Measurements from ENCODE around the gene ST8SIA6.

The ST8SIA6 gene

DNA sequence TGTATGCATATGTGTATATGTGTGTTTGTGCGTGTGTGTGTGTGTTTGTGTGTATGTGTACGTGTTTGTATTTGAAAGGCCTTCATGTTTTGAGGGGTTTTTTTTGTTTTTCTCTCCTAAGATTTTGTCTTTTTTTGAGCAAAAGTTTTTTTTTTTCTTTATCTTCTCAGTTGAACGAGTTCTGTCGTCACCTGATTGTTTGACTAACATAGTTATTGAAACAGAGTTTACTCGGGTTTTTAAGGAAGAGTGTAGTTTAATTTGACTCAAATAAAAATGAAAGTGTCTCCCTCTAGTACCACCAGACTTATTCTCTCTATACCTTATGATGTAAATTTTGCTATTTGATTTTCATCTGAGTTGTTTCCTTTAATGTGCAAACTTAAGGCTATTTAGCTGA, 73.5 kb downstream of the ST8SIA6 start:
- no peak overlapping the region for H3K4me3 ChIP-seq (ENCODE audit: low read length)
- TF ChIP-seq, protein P1, sequence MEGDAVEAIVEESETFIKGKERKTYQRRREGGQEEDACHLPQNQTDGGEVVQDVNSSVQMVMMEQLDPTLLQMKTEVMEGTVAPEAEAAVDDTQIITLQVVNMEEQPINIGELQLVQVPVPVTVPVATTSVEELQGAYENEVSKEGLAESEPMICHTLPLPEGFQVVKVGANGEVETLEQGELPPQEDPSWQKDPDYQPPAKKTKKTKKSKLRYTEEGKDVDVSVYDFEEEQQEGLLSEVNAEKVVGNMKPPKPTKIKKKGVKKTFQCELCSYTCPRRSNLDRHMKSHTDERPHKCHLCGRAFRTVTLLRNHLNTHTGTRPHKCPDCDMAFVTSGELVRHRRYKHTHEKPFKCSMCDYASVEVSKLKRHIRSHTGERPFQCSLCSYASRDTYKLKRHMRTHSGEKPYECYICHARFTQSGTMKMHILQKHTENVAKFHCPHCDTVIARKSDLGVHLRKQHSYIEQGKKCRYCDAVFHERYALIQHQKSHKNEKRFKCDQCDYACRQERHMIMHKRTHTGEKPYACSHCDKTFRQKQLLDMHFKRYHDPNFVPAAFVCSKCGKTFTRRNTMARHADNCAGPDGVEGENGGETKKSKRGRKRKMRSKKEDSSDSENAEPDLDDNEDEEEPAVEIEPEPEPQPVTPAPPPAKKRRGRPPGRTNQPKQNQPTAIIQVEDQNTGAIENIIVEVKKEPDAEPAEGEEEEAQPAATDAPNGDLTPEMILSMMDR (conservative IDR thresholded peaks at IDR 0.05; ENCODE audit: low read length), result no peak
- no peak for DNase-seq (ENCODE audit: low read depth)

DNA sequence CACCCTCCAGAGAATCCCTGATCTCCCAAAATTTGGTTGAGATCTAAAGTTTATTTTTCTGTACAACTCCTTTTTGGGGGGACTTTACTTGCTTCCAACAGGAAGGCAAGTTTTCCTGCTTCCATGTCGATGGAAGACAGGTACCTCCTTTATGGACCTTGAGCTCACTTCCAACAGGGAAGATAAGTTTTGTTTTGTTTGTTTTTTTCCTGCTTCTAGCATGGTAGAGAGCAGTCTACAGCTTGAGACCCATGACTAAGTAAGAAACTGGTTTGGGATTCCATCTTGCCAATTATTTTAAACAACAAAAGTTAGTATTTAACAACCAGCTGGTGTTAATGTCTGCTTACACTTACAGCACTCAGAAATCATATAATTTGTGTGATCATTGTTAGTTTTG, 74.4 kb downstream of the ST8SIA6 start:
- H3K4me3 ChIP-seq (ENCODE audit: low read length), result no peak overlapping the region
- no peak for DNase-seq (ENCODE audit: low read depth)
- TF ChIP-seq, protein P1 (conservative IDR thresholded peaks at IDR 0.05; ENCODE audit: low read length), result no peak

DNA sequence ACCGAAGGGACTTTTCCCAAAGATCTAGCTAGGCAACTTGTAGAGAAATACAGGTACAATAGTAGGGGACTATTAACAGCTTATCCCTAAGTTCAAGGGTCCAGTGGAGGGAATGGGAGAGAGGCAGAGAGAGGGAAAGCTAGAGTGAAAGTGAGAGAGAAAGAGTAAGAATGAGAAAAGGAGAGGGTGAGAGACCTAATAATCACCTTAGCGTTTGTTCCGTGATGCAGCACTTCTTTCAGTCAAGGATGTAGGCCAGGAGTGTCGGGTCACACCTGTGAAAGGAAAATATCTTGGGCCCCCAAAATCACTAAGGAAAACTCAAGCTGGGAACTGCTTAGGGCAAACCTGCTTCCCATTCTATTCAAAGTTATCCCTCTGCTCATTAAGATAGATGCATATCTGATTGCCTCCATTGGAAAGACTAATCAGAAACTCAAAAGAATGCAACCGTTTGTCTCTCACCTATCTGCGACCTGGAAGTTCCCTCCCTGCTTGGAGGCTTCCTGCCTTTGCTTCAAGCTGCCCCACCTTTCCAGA, 75.2 kb downstream of the ST8SIA6 start:
- TF ChIP-seq, protein P1 (conservative IDR thresholded peaks at IDR 0.05; ENCODE audit: low read length), result no peak
- no peak overlapping the region for H3K4me3 ChIP-seq (ENCODE audit: low read length)

GRCh38 chr10:17375936-17376584, 78.3 kb downstream of the ST8SIA6 start:
- TF ChIP-seq, protein P1 (conservative IDR thresholded peaks at IDR 0.05; ENCODE audit: low read length), result peak; percentile 40
- no peak overlapping the region for H3K4me3 ChIP-seq (ENCODE audit: low read length)

More for the DNA sequence above, 75.2 kb downstream of the ST8SIA6 start:
- DNase-seq (ENCODE audit: low read depth), result no peak

GRCh38 chr10:17368708-17369272, 85.6 kb downstream of the ST8SIA6 start:
- DNase-seq (ENCODE audit: low read depth), result no peak
- TF ChIP-seq, protein P1 (conservative IDR thresholded peaks at IDR 0.05; ENCODE audit: low read length), result no peak

More at GRCh38 chr10:17375936-17376584, 78.3 kb downstream of the ST8SIA6 start:
- no peak for DNase-seq (ENCODE audit: low read depth)

GRCh38 chr10:17366705-17367104, 87.7 kb downstream of the ST8SIA6 start:
- no peak for DNase-seq (ENCODE audit: low read depth)
- no peak overlapping the region for H3K4me3 ChIP-seq (ENCODE audit: low read length)
- TF ChIP-seq, protein P1 (conservative IDR thresholded peaks at IDR 0.05; ENCODE audit: low read length), result no peak

More at GRCh38 chr10:17368708-17369272, 85.6 kb downstream of the ST8SIA6 start:
- H3K4me3 ChIP-seq (ENCODE audit: low read length), result no peak overlapping the region

DNA sequence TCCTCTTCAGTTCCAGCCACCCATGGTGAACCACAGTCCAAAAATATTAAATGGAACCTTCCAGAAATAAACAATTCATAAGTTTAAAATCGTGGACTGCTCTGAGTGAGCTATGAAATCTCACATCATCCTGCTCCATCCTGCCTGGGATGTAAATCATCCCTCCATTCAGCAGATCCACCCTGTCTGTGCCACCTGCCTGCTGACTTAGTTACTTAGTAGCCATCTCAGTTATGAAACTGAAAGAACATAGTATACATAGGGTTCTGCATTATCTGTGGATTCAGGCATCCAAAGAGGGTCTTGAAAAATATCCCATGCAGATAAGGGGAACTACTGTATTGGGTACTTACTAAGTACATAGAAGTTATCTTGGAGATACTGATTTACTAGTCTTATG, 89.0 kb downstream of the ST8SIA6 start:
- TF ChIP-seq, protein P1 (conservative IDR thresholded peaks at IDR 0.05; ENCODE audit: low read length), result no peak
- no peak for DNase-seq (ENCODE audit: low read depth)
- no peak overlapping the region for H3K4me3 ChIP-seq (ENCODE audit: low read length)
